Right lung (tissue), 5 donors: Measurements from ENCODE around the gene GSG1L. TPM values are rescaled to one million over a fixed set of nuclear protein-coding genes. Genes with fewer than 3 reads are reported as not detected.

Source experiments
- DNase-seq, 2 donors: peaks; one replicate each; pipeline ENCODE4 v3.0.0-alpha.2; 2013
- polyA plus RNA-seq, 5 donors: library from polyadenylated mRNA; unstranded; fragments of 120-200 nt; gene quantifications; one replicate each; pipeline versions ENCODE4 v1.2.1 to v1.2.3, GENCODE V29; 2013; ENCODE audit warnings: inconsistent platforms in 1 of 5, low replicate concordance in 1 of 5; ENCODE audit not compliant: insufficient read length in 5 of 5, insufficient read depth in 1 of 5

GSG1L gene
- polyA plus RNA-seq, 5 donors: 0.88 to 1.5 (median 0.99) TPM

GRCh38 chr16:28092721-28093384, 29.3 kb upstream of the GSG1L start:
- DNase-seq: no peak

- DNase-seq: no peak
These were observed 28.1 kb upstream of the GSG1L start for GRCh38 chr16:28091656-28092055.

GRCh38 chr16:28090646-28091377, 27.3 kb upstream of the GSG1L start:
- DNase-seq: no peak

- no peak for DNase-seq
These were observed 26.5 kb upstream of the GSG1L start for GRCh38 chr16:28089992-28090365.

GRCh38 chr16:28089205-28089991, 25.9 kb upstream of the GSG1L start:
- no peak for DNase-seq

GRCh38 chr16:28087675-28088300, 24.3 kb upstream of the GSG1L start:
- DNase-seq: no peak

- DNase-seq: no peak
These were observed 23.7 kb upstream of the GSG1L start for GRCh38 chr16:28087140-28087660.

GRCh38 chr16:28086186-28087139, 22.9 kb upstream of the GSG1L start:
- DNase-seq: no peak

- no peak for DNase-seq
These were observed 22.1 kb upstream of the GSG1L start for GRCh38 chr16:28085389-28086171.

GRCh38 chr16:28084209-28084608, 20.7 kb upstream of the GSG1L start:
- no peak for DNase-seq

GRCh38 chr16:28082624-28083023, 19.1 kb upstream of the GSG1L start:
- no peak for DNase-seq

- DNase-seq: no peak
These were observed 18.0 kb upstream of the GSG1L start for GRCh38 chr16:28081391-28081968.

GRCh38 chr16:28078261-28078660, 14.7 kb upstream of the GSG1L start:
- DNase-seq: no peak

- DNase-seq: no peak
These were observed 10.3 kb upstream of the GSG1L start for GRCh38 chr16:28073836-28074235.

- no peak for DNase-seq
These were observed 8.6 kb upstream of the GSG1L start for GRCh38 chr16:28072087-28072486.

- DNase-seq: no peak
These were observed 6.7 kb upstream of the GSG1L start for GRCh38 chr16:28069971-28070794.

GRCh38 chr16:28068976-28069375, 5.5 kb upstream of the GSG1L start:
- no peak for DNase-seq

- DNase-seq: no peak
These were observed 4.3 kb upstream of the GSG1L start for GRCh38 chr16:28067604-28068379.
